IMR-90 (cell line): ENCODE data around the gene ARFGAP3. TPM values are rescaled to one million over a fixed set of nuclear protein-coding genes. Genes with fewer than 3 reads are reported as not detected.

Source experiments
- ATAC-seq: fragments of 200-7000 bp; cut with Tn5 transposase; 2 replicates; pipeline ENCODE4 v1.9.1; 2020; ENCODE audit warnings: low read depth, mild to moderate bottlenecking, moderate library complexity
- BruUV-seq: library from RNA; stranded (reverse); fragments of 400-500 nt; replicated peaks from 2 replicates; lab custom pipeline; 2021; lab: Mats Ljungman, UMichigan
- CTCF ChIA-PET: fragments of 300-600 bp; formaldehyde crosslinking; extraction: SDS; loops from one replicate; lab custom pipeline; 2021; ENCODE audit warnings: antibody characterized with exemption; lab: Yijun Ruan, JAX
- POLR2A ChIA-PET: fragments of 300-600 bp; sonication (Branson Sonifier 250); formaldehyde crosslinking; loops from one replicate; lab custom pipeline; 2022; ENCODE audit warnings: antibody characterized with exemption; ENCODE audit not compliant: unreplicated experiment; lab: Charles Lee
- DNase-seq: peaks from one replicate; pipeline ENCODE4 v3.0.0; 2013
- H2AFZ ChIP-seq: replicated peaks from 2 replicates; pipeline ENCODE3; 2013; ENCODE audit warnings: low read length, mild to moderate bottlenecking; ENCODE audit not compliant: poor library complexity
- H2AK5ac ChIP-seq: 2 replicates; pipeline ENCODE4 v1.6.1; 2013; ENCODE audit warnings: low read depth, low read length, inconsistent platforms
- H2AK9ac ChIP-seq: replicated peaks from 2 replicates; pipeline ENCODE3; 2013; ENCODE audit warnings: mild to moderate bottlenecking, low read depth, low read length, moderate library complexity; ENCODE audit not compliant: poor library complexity
- H2BK120ac ChIP-seq: 2 replicates; pipeline ENCODE4 v1.6.1; 2013; ENCODE audit warnings: low read depth, low read length, inconsistent platforms
- H2BK15ac ChIP-seq: 3 replicates; pipeline ENCODE4 v1.6.1; 2013; ENCODE audit warnings: low read depth, low read length, inconsistent platforms
- H2BK20ac ChIP-seq: 2 replicates; pipeline ENCODE4 v1.6.1; 2013; ENCODE audit warnings: low read depth, mild to moderate bottlenecking, inconsistent platforms, low read length, moderate library complexity
- H2BK5ac ChIP-seq: 2 replicates; pipeline ENCODE4 v1.6.1; 2013; ENCODE audit warnings: mild to moderate bottlenecking, low read depth, low read length, inconsistent platforms; ENCODE audit not compliant: poor library complexity, severe bottlenecking
- H3K14ac ChIP-seq: replicated peaks from 2 replicates; pipeline ENCODE4 v1.6.1; 2013; ENCODE audit warnings: low read depth, low read length, inconsistent platforms
- H3K18ac ChIP-seq: 2 replicates; pipeline ENCODE4 v1.6.1; 2013; ENCODE audit warnings: low read depth, low read length, control low read depth
- H3K23ac ChIP-seq: 2 replicates; pipeline ENCODE4 v1.6.1; 2013; ENCODE audit warnings: low read depth, low read length, inconsistent platforms
- H3K27ac ChIP-seq: 2 replicates; pipeline ENCODE4 v1.5.1; 2013; ENCODE audit warnings: mild to moderate bottlenecking, control low read depth, low read length; ENCODE audit not compliant: insufficient read depth
- H3K27me3 ChIP-seq: 2 replicates; pipeline ENCODE4 v1.6.1; 2013; ENCODE audit warnings: low read length; ENCODE audit not compliant: control insufficient read depth, insufficient read depth
- H3K36me3 ChIP-seq: 2 replicates; pipeline ENCODE4 v1.6.1; 2013; ENCODE audit warnings: low read length, mixed read lengths; ENCODE audit not compliant: control insufficient read depth, insufficient read depth
- H3K4ac ChIP-seq: 2 replicates; pipeline ENCODE4 v1.6.1; 2013; ENCODE audit warnings: low read depth, low read length, inconsistent platforms
- H3K4me1 ChIP-seq: 2 replicates; pipeline ENCODE4 v1.6.1; 2013; ENCODE audit warnings: low read length, mixed read lengths; ENCODE audit not compliant: control insufficient read depth, insufficient read depth
- H3K4me2 ChIP-seq: 2 replicates; pipeline ENCODE4 v1.6.1; 2013; ENCODE audit warnings: low read depth, mild to moderate bottlenecking, control low read depth, low read length, moderate library complexity
- H3K4me3 ChIP-seq: 2 replicates; pipeline ENCODE4 v1.5.1; 2013; ENCODE audit warnings: low read depth, mild to moderate bottlenecking, control low read depth, low read length, moderate library complexity; ENCODE audit not compliant: insufficient read depth
- H3K56ac ChIP-seq: 2 replicates; pipeline ENCODE4 v1.6.1; 2013; ENCODE audit warnings: low read length, inconsistent platforms; ENCODE audit not compliant: insufficient read depth; ENCODE audit errors: extremely low read depth
- H3K79me1 ChIP-seq, 2 experiments: 2 replicates each; pipeline ENCODE4 v1.6.1; 2013; ENCODE audit warnings: low read length in 2 of 2, inconsistent platforms in 1 of 2, low read depth in 1 of 2
- H3K9ac ChIP-seq: 2 replicates; pipeline ENCODE4 v1.6.1; 2013; ENCODE audit warnings: low read depth, low read length, control low read depth
- H3K9me1 ChIP-seq: 2 replicates; pipeline ENCODE4 v1.6.1; 2013; ENCODE audit warnings: low read length, inconsistent platforms; ENCODE audit not compliant: insufficient read depth
- H3K9me3 ChIP-seq: 2 replicates; pipeline ENCODE4 v1.6.1; 2013; ENCODE audit warnings: low read length; ENCODE audit not compliant: control insufficient read depth, insufficient read depth
- H4K20me1 ChIP-seq: 2 replicates; pipeline ENCODE4 v1.6.1; 2013; ENCODE audit warnings: low read length, inconsistent platforms; ENCODE audit not compliant: insufficient read depth
- H4K5ac ChIP-seq: 2 replicates; pipeline ENCODE4 v1.6.1; 2013; ENCODE audit warnings: mild to moderate bottlenecking, low read depth, low read length, control low read depth
- H4K8ac ChIP-seq, 2 experiments: 2 replicates each; pipeline ENCODE4 v1.6.1; 2013; ENCODE audit warnings: low read depth in 2 of 2, low read length in 2 of 2, control low read depth in 1 of 2, inconsistent platforms in 1 of 2
- H4K91ac ChIP-seq: 2 replicates; pipeline ENCODE4 v1.6.1; 2013; ENCODE audit warnings: low read depth, low read length, inconsistent platforms; ENCODE audit not compliant: insufficient read depth
- BHLHE40 ChIP-seq: fragments of 150-350 bp; IDR thresholded peaks from 2 replicates; pipeline ENCODE4 v1.6.1; 2016; ENCODE audit warnings: mild to moderate bottlenecking, low read depth, low read length
- CEBPB ChIP-seq: IDR thresholded peaks from 2 replicates; pipeline ENCODE4 v1.6.1; 2012; ENCODE audit warnings: low read depth, low read length, improper control_type of control experiment
- MAFK ChIP-seq: IDR thresholded peaks from 2 replicates; pipeline ENCODE4 v1.6.1; 2012; ENCODE audit warnings: low read depth, low read length, improper control_type of control experiment
- MAZ ChIP-seq: IDR thresholded peaks from 2 replicates; pipeline ENCODE4 v1.6.1; 2012; ENCODE audit warnings: low read depth, mild to moderate bottlenecking, low read length, improper control_type of control experiment, moderate library complexity, borderline replicate concordance
- MXI1 ChIP-seq: IDR thresholded peaks from 2 replicates; pipeline ENCODE4 v1.6.1; 2012; ENCODE audit warnings: low read depth, mild to moderate bottlenecking, low read length, moderate library complexity, borderline replicate concordance
- RAD21 ChIP-seq: IDR thresholded peaks from 2 replicates; pipeline ENCODE4 v1.6.1; 2012; ENCODE audit warnings: low read length, improper control_type of control experiment
- RCOR1 ChIP-seq: IDR thresholded peaks from 2 replicates; pipeline ENCODE4 v1.6.1; 2012; ENCODE audit warnings: mild to moderate bottlenecking, low read length, improper control_type of control experiment; ENCODE audit not compliant: insufficient replicate concordance
- RFX5 ChIP-seq: IDR thresholded peaks from 2 replicates; pipeline ENCODE4 v1.8.0; 2012; ENCODE audit warnings: low read depth, mild to moderate bottlenecking, low read length, moderate library complexity
- WGBS, 2 experiments: methylation state at CpG; one replicate each; pipeline versions ENCODE4 v1.1.5 to v1.1.7; 2013; ENCODE audit warnings: missing lambda C conversion rate in 2 of 2; ENCODE audit not compliant: insufficient read length in 1 of 2; ENCODE audit errors: extremely low coverage in 2 of 2; 5-methylcytosine and 5-hydroxymethylcytosine counted together
- dilution Hi-C: fragments of 300-500 bp; cut with HindIII; formaldehyde crosslinking; loops from one replicate; pipeline ENCODE4 v1.14.3; 2018; ENCODE audit warnings: low sequenced_read_pairs; ENCODE audit not compliant: unreplicated experiment
- in situ Hi-C: fragments of 300-500 bp; cut with MboI; formaldehyde crosslinking; loops from 3 replicates; pipeline ENCODE4 v1.14.3; 2019; ENCODE audit warnings: low sequenced_read_pairs, inconsistent platforms, mixed read lengths
- intact Hi-C: fragments of 100-400 bp; cut with micrococcal nuclease; formaldehyde crosslinking; loops from 2 replicates; pipeline ENCODE4 v1.10.0; 2022
- polyA plus RNA-seq, 3 experiments: library from polyadenylated mRNA; depleted of rRNA; stranded (reverse); fragments of >200 nt; gene quantifications; 2 replicates each; pipeline ENCODE4 v1.2.3, GENCODE V29; 2012; ENCODE audit warnings: low replicate concordance in 1 of 3
- total RNA-seq: library from RNA; depleted of rRNA; stranded (reverse); fragments of >200 nt; gene quantifications from 2 replicates; pipeline ENCODE4 v1.2.3, GENCODE V29; 2012
- TF ChIP-seq, protein P1 (sequence below): conservative IDR thresholded peaks from 2 replicates; pipeline ENCODE4 v1.5.1; 2012; ENCODE audit warnings: mild to moderate bottlenecking, low read depth, low read length, improper control_type of control experiment
- TF ChIP-seq, protein P2 (sequence below): fragments of 150-350 bp; IDR thresholded peaks from 2 replicates; pipeline ENCODE4 v1.6.1; 2017; ENCODE audit warnings: mild to moderate bottlenecking, antibody characterized with exemption, low read length, low read depth

The ARFGAP3 gene
- total and polyA plus RNA-seq, 2 of the 4 experiments (the other 2 are of a cell fraction): 50.0 to 70.1 TPM

DNA sequence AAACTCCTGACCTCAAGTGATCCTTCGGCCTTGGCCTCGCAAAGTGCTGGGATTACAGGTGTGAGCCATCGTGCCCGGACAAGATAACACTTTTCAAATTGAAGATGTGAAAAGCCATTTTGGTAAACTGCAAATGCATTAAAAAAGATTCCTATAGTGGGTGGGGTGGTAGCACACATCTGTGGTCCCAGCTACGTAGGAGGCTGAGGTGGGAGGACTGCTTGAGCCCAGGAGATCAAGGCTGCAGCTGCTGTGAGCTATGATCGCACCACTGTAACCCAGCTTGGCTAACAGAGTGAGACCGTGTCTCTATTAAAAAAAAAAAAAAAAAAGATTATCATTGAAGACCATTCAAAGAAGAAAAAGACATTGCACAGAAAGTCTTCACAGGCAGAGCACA is 16.9 kb upstream of the ARFGAP3 start:
- H2AFZ ChIP-seq: no peak overlapping the region
- no peak overlapping the region; the same call in 1 of the 2 replicates for H3K14ac ChIP-seq
- no peak overlapping the region for H3K56ac ChIP-seq
- no peaks in the 10 kb centered on the region for H3K9me3 ChIP-seq
- H3K27me3 ChIP-seq: no peaks in the 10 kb centered on the region
- no peak overlapping the region for H4K5ac ChIP-seq
- TF ChIP-seq MXI1: no peak
- TF ChIP-seq CEBPB: no peak
- TF ChIP-seq BHLHE40: no peak
- TF ChIP-seq, protein P1, sequence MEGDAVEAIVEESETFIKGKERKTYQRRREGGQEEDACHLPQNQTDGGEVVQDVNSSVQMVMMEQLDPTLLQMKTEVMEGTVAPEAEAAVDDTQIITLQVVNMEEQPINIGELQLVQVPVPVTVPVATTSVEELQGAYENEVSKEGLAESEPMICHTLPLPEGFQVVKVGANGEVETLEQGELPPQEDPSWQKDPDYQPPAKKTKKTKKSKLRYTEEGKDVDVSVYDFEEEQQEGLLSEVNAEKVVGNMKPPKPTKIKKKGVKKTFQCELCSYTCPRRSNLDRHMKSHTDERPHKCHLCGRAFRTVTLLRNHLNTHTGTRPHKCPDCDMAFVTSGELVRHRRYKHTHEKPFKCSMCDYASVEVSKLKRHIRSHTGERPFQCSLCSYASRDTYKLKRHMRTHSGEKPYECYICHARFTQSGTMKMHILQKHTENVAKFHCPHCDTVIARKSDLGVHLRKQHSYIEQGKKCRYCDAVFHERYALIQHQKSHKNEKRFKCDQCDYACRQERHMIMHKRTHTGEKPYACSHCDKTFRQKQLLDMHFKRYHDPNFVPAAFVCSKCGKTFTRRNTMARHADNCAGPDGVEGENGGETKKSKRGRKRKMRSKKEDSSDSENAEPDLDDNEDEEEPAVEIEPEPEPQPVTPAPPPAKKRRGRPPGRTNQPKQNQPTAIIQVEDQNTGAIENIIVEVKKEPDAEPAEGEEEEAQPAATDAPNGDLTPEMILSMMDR: no peak
- no peak for TF ChIP-seq RCOR1
- TF ChIP-seq RFX5: no peak
- no peak for TF ChIP-seq RAD21
- no peak for TF ChIP-seq MAFK
- TF ChIP-seq MAZ: no peak
- TF ChIP-seq, protein P2, sequence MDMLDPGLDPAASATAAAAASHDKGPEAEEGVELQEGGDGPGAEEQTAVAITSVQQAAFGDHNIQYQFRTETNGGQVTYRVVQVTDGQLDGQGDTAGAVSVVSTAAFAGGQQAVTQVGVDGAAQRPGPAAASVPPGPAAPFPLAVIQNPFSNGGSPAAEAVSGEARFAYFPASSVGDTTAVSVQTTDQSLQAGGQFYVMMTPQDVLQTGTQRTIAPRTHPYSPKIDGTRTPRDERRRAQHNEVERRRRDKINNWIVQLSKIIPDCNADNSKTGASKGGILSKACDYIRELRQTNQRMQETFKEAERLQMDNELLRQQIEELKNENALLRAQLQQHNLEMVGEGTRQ: no peak
- no peak overlapping the region for H3K27ac ChIP-seq
- in situ Hi-C loops: no loop called here
- intact Hi-C loops: no loop called here
- ATAC-seq (no peak), DNase-seq (no peak)
- no peak overlapping the region for H2AK9ac ChIP-seq
- H4K8ac ChIP-seq: no peak overlapping the region
- H3K4me3 ChIP-seq: no peak overlapping the region
- BruUV-seq: no TSS peak
- H2BK5ac ChIP-seq: no peak overlapping the region
- H2AK5ac ChIP-seq: no peak overlapping the region
- H3K36me3 ChIP-seq: peaks cover 72% of the 10 kb centered on the region
- H2BK15ac ChIP-seq: no peak overlapping the region
- 100% methylated on average over 4 of the region's 7 CpGs; no CpG with 5 or more reads in 1 of the 2 experiments for WGBS, 2 experiments
- no peak overlapping the region for H2BK20ac ChIP-seq
- dilution Hi-C loops: no loop called here
- H3K4me1 ChIP-seq: no peaks in the 10 kb centered on the region
- H3K4ac ChIP-seq: no peak overlapping the region
- ChIA-PET CTCF (interaction anchor here (0.6 to 1.3 kb wide), 2 partner anchors 8 to 159 kb away, joined by 3 to 4 read pairs; no protein-coding TSS in a partner anchor), POLR2A (no interaction called here)
- H4K91ac ChIP-seq: no peak overlapping the region
- peaks cover 2 to 4% of the 10 kb centered on the region in 2 experiments; a peak in 2 of 4 replicates for H3K79me1 ChIP-seq
- no peak overlapping the region for H3K4me2 ChIP-seq
- H3K18ac ChIP-seq: no peak overlapping the region
- H3K23ac ChIP-seq: no peak overlapping the region
- no peaks in the 10 kb centered on the region; the same call in 1 of the 2 replicates for H4K20me1 ChIP-seq
- no peak overlapping the region for H3K9ac ChIP-seq
- no peak overlapping the region for H2BK120ac ChIP-seq
- H3K9me1 ChIP-seq: 0 out of 2 replicates have a peak, but pooled peaks cover 2% of the 10 kb centered on the region
